ENCODE measurements around the gene EXOC4.
A peak's percentile ranks its signal among the peaks of the same experiment; 100 is the strongest.

The EXOC4 gene

DNA sequence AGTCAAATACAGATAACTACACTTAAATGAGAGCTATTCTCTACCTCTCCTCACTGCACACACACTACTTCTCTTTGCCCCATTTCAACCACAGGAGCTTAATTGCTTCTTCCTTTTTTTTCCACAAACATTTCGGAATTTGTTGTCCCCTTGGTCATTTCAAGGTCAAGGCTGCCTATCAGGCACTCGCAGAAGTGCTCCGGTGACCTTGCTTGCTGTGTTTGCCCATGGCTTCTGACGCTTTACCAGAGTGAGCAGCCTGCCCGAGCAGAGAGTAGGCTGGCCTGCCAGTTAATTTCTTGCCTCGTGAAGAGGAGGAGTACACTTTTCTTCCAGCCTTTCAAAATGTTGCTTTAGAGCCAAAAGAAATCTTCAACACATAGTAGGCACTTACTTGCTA is 577.2 kb downstream of the EXOC4 start:
- no peak for DNase-seq (ENCODE audit: low spot score)

DNA sequence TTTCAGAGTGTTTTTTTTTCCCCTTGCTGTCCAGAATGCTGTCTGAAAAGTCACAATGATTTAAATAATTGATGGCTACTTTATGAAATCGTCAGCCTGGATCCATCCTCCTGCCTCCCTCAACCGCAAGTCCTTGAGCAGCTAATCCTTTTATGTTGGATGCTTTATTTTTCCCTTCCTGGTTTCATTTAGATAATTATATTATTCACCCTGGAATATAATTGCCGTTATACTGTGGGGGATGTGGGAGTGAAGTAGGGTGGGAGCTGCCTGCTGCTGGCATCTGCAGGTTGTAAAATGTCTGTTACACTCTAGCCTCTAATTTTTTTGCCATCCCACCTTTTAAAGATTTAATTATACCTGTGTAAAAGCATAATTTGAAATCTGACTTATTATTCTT is 583.8 kb downstream of the EXOC4 start:
- DNase-seq (ENCODE audit: low spot score) = no peak

- no peak for DNase-seq (ENCODE audit: low spot score)
Measured at GRCh38 chr7:133837224-133837623, 584.3 kb downstream of the EXOC4 start.

GRCh38 chr7:133839121-133839520 is 586.2 kb downstream of the EXOC4 start:
- no peak for DNase-seq (ENCODE audit: low spot score)

GRCh38 chr7:133843341-133843740 is 590.5 kb downstream of the EXOC4 start:
- no peak for DNase-seq (ENCODE audit: low spot score)

GRCh38 chr7:133845005-133845404 is 592.1 kb downstream of the EXOC4 start:
- DNase-seq (ENCODE audit: low spot score) = no peak

- DNase-seq (ENCODE audit: low spot score) = no peak
Measured at GRCh38 chr7:133846203-133846945, 593.5 kb downstream of the EXOC4 start.

DNA sequence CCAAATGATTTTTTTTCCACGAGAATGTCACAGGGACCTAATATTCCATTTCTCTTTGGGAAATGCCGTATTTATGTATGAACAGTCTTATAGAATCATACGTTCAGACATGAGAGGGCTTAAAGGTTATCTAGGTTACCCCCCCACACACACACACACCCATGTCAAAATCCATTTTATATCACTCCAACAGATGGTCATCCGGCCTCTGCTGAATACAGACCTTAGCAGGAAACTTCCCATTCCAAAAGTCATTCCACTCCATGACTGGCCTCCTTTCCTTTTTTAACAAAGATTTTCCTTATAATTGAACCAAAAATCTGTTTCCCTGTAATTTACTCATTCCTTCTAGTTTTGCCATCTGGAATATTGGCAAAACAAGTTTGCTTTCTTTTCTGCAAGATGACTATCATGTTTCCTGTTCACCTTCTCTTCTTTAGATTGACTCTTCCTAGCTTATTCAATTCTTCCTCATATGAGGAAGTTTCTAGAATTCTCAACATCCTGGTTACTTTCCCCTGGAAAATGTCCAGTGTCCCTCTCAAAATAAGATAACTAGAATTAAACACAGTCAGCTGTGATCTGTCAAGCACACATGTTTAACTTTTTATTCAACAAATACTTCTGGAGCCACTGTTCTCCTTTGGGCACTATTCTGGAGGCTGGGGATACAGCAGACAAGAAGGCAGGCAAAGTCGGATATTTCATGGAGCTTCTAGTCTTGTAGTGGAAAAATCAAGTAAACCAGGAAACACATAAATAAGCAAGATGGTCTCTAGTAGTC is 597.8 kb downstream of the EXOC4 start:
- DNase-seq (ENCODE audit: low spot score) = no peak

DNA sequence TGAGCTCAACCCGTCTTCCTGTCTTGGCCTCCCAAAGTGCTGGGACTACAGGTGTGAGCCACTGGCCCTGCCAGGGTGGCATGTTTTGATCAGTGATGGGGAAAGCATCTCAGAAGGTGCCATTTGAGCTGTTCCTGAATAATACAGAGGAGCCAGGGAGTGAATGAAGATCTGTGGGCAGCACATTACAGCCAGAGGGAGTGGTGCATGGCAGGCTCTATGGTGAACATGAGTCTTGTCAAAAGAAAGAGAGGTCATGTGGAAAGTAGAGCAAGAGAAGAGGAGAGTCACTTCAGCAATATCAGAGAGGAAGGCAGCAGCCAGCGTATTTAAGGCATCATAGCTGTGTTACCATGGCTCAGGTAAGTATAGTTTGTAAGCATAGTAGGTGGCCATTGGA is 598.5 kb downstream of the EXOC4 start:
- DNase-seq (ENCODE audit: low spot score) = no peak

- peak; percentile 53 for DNase-seq (ENCODE audit: low spot score)
Measured at GRCh38 chr7:133853706-133854276, 600.9 kb downstream of the EXOC4 start.

- DNase-seq (ENCODE audit: low spot score) = no peak
Measured at GRCh38 chr7:133854739-133855138, 601.9 kb downstream of the EXOC4 start.

GRCh38 chr7:133857376-133858119 is 604.7 kb downstream of the EXOC4 start:
- no peak for DNase-seq (ENCODE audit: low spot score)

DNA sequence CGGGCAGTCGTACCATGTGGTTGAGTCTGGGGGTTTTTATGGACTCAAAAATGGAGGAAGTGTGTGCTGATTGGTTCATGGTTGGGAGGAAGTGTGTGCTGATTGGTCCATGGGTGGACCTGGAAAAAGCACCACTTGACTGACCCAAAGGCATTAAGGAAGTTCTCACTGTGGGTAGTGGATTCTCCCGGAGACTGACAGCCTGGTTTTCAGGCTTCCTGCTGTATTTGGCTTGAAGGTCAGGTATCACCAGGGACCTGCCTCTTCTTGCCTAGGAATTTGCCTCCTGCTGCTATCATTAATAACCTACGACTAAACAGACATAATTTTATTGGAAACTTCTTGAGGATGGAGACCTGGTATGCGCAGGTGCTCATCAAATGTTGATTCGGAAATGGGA is 605.4 kb downstream of the EXOC4 start:
- DNase-seq (ENCODE audit: low spot score) = no peak

GRCh38 chr7:133859231-133859630 is 606.4 kb downstream of the EXOC4 start:
- DNase-seq (ENCODE audit: low spot score) = no peak

DNA sequence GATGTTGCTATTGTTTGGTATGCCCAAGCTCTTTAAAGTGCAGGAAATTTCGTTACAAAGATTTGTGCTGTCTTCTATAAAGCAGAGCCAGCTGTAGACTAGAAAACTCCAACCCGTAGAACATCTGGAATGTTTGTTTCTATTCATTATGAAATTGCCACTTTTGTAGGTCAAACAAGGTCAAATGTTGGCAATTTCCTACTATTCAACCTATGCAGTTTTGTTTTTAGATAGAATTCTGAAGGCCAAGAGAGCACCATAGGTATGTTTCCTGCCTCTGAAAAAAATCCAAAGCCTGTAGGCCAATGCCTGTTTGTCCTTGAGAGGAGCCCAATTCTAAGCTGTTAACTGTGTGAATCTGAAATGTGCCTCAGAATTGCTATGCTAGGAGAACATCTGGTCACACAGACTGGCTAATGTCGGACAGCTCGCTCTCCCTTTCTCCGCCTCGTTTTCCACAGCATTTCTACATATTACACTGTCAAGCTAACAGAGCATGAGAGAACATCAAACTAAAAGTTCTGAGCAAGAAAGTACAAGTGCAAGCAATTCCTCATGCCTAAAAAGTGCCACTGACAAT is 607.1 kb downstream of the EXOC4 start:
- no peak for DNase-seq (ENCODE audit: low spot score)

GRCh38 chr7:133860628-133861335 is 607.9 kb downstream of the EXOC4 start:
- no peak for DNase-seq (ENCODE audit: low spot score)

GRCh38 chr7:133861876-133862275 is 609.0 kb downstream of the EXOC4 start:
- DNase-seq (ENCODE audit: low spot score) = no peak

DNA sequence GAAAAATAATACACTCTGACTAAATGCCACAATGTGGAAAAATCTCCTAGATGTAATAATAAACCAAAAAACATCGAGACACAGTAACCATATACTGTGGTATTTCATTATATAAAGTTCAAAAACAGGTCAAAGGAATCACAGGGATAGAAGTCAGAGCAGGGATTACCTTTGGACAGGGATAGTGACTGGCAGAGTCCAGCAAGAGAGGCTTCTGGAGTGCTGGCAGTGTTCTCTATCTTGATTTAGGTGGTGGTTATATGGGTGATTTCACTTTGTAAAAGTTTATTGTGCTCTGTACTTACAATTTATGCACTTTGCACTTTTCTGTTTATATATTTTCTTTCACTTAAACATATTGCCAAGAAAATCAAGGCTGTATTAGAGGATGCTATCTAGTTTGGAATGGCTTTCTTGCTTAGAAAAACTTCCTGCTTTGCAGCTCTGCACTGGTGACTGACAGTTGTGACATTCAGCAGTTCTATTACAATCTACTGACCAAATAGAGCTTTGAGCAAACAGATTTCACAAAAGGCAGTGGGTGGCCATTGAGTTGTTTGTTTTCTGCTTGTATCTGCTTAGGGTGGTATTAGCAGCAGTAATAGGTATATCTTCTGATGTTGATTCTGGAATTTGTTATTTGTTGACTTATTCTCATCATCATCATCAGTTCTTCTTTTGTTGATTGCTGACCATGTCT is 610.6 kb downstream of the EXOC4 start:
- DNase-seq (ENCODE audit: low spot score) = no peak

GRCh38 chr7:133869556-133869955 is 616.7 kb downstream of the EXOC4 start:
- no peak for DNase-seq (ENCODE audit: low spot score)

DNA sequence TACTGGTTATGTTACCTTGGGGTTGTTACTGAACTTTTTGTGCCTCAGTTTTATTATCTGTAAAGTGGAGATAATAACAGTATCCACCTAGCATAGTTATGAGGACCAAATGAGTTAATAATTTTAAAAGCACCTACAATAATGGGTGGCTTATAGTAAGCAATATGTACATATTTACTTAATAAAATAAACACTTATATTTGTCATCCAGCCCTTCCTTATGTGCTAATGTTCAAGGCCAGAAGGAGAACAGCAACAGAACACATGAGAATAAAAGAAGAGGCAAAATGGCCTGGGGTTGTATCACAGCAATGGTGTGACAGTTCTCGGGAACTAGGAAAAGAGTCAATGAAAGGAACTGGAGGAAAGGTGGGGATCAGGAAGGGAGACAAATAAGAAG is 618.9 kb downstream of the EXOC4 start:
- DNase-seq (ENCODE audit: low spot score) = no peak

DNA sequence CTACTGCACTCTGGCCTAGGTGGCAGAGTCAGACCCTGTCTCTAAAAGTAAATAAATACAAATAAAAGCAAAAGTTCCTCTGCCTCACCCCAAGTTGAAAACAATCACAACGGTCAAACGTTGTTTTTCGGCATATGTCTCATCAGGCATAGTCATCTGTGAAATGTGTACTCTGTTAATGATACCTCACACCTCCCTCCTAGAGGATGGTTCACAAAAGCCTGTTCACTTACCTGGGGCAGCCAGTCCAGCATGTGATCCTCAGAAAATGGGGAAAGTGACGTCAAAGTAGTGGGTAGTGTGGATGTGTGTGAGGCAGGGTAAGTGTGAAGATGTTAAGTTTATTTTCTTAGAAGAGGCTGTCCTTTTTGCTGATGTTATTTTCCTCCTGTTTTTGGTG is 620.3 kb downstream of the EXOC4 start:
- DNase-seq (ENCODE audit: low spot score) = no peak

All from ecto neural progenitor cell (in vitro differentiated cells).